ENCODE data around the gene OGN. TPM values are rescaled to one million over a fixed set of nuclear protein-coding genes. Genes with fewer than 3 reads are reported as not detected.
"Not testable (repeated sequence)": the region's sequence is repeated elsewhere in the genome, so short reads cannot be mapped to it uniquely, and the experiment has no call there.

Gene OGN, protein sequence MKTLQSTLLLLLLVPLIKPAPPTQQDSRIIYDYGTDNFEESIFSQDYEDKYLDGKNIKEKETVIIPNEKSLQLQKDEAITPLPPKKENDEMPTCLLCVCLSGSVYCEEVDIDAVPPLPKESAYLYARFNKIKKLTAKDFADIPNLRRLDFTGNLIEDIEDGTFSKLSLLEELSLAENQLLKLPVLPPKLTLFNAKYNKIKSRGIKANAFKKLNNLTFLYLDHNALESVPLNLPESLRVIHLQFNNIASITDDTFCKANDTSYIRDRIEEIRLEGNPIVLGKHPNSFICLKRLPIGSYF
- 10 to 100 TPM in 2 of 3 donors, under 1 TPM in 1; 0.98 to 31.8 (median 10.6) TPM for polyA plus RNA-seq

DNA sequence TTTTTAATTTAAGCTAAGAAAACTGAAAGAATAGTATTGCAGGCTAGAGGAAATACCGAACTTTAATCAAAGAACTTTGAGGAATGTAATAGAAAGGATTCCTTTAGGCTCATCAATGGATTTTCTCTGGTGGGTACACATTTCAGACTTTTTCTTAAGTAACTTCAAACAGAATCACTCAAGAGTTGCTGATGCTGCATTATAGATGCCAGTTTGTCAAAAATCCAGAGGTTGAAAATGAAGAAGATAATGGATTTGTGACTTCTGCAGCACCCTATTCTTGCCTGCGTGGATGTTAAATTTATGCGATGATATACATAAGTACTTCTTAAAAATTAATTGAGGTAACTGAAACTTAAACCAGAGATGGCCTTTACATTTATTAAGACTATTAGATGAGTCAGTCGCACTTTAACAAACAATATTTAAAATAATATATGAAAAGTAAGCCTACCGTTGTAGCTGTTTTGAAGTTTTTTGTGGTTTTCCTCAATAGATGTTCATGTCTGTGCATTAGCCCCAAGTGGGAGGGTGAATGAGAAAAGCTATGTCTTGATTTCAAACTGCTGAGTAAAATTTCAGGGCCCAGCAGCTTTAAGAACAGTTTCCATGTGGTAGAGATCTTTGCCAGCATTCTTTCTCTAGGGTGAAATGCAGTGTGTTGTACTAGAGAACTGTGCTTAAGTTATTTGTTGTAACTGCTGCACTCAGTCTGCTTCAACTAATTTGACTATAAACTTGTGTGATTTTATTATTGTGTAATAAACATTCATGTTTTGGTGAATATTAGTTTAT, at the start of gene OGN:
OGN (minus strand) TSS at position 537 of the 795 bp plus-strand sequence. CDS start 1,171 bp downstream, outside the sequence.
- WGBS, 3 donors, result 55 to 81% (median 57%) methylated on average over 5 of the region's 5 CpGs
- no peak within 1 kb of the TSS for H3K27ac ChIP-seq (ENCODE audit: low read depth, low read length)

DNA sequence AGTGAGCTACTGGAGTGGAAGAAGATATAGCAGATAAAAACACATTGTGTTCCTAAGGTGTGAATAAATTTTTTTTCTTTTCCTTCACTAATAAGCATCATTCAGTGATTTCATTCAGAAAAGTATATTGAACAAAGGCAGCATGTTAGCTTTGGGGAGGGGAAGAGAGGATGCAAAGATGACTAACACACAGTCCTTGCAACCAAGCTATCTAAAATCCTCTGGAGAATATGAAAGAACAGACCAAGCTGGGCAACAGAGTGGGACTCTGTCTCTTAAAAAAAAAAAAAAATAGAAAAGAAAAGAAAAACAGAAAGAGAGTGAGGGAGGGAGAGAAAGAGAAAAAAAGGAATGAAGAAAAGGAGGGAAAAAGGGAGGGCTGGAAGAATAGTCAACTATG, 42.2 kb upstream of the OGN start:
- no peak overlapping the region for H3K27ac ChIP-seq (ENCODE audit: low read depth, low read length)

DNA sequence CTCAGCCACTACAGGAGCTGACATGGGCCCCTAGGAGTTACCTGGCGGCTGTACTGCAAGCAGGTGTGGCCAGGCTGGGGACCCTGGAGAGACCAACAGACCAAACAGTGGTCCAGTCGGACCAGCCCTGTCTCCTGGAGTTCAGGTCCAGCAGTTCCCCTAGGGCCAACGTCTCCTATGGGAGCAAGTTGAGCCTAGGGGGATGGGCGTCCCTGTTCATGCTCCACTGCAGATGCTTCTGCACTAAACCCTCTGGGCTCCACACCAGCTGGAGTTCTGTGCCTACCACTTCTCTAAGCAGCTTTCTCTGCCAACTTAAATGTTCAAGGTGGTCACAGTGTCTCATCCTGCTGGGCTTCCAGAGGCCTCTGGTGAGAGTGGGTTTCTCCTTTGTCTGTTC, 40.5 kb upstream of the OGN start:
- WGBS, 3 donors, result 90 to 94% (median 92%) methylated on average over 4 of the region's 4 CpGs
- no peak overlapping the region for H3K27ac ChIP-seq (ENCODE audit: low read depth, low read length)

DNA sequence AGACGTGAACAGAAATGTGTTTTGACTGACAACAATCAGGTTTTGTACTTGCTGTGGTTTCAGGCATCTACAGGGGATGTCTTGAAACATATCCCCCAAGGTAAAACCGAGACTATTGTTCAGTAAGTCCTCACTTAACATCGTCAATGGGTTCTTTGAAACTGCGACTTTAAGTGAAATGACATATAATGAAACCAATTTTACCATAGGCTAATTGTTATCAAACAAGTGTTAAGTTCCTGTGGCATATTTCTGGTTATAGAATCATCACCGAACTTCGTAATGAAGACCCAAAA, 36.3 kb upstream of the OGN start:
- no peak overlapping the region for H3K27ac ChIP-seq (ENCODE audit: low read depth, low read length)
- WGBS, 3 donors, result 86 to 94% (median 88%) methylated on average over 6 of the region's 6 CpGs

DNA sequence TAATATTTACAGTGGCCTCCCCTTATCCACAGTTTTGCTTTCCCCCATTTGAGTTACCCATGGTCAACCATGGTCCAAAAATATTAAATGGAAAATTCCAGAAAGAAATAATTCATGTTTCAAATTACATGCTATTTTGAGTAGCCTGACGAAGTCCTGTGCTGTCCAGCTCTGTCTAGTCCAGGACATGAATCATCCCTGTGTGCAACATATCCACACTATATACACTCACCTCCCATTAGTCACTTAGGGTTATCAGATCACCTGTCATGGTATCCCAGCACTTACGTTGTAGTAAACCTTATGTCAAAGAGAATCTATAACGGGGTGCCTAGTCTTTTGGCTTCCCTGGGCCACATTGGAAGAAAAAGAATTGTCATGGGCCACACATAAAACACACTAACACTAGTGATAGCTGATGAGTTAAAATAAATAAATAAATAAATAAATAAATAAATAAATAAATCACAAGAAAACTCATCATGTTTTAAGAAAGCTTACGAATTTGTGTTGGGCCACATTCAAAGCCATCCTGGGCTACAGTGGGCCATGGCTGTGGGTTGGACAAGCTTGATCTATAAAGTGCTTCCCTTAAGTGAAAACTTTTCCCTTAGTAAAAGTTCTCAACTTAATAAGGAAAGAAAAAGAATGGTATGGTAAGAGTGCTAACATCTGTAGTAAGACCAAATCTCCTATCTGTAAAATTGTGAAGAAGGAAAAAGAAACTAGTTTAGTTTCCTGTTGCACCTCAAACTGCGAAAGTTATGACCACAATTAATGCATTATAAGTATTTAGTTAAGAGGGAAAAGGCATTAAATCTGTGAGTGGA, 35.8 kb upstream of the OGN start:
- H3K27ac ChIP-seq (ENCODE audit: low read depth, low read length), result no peak overlapping the region
- WGBS, 3 donors, result 85 to 89% (median 86%) methylated on average over 5 of the region's 5 CpGs

DNA sequence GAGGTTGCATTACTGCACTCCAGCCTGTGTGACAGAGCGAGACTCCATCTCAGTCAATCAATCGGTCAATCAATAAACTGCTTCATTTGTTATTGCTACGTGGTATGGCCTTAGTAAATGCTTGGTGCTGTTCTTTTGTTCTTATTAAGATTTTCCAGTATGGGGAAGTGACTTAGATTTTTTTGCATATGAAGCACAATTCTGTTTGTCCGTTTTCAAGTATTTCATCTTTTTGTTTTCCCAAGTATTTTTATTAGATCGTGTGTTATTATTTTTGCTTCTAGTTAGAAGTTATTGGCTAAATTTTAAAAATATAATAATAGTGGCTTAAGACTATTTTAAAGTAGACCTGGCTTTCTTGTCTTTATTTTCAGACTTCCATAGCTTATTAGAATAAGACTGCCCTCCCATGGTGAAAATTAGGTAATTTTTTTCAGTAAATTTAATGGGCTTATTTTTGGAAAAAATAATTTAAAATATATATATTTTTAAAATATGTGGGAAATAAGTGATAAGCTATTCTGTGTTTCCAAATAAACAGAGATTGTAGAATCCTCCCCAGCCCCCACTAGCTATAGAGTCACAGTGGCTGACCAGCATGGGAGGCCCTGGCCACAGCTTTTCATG, 34.6 kb upstream of the OGN start:
- H3K27ac ChIP-seq (ENCODE audit: low read depth, low read length), result no peak overlapping the region
- WGBS, 3 donors, result 68 to 82% (median 75%) methylated on average over 5 of the region's 5 CpGs

DNA sequence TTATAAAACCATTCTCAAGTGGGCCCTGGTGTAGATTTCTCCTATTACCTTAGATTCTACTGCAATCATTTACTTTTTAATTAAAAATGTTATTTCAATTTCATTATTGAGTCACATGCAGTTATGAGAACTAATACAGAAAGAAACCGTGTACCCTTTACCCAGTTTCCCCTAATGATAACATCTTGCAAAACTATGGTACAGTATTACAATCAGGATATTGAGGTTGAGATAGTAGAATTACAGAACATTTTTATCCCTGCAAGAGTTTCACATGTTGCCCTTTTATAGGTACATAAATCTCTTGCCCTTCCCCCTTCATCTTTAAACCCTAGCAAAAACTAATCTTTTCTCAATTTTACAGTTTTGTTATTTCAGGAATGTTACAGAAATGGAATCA, 30.9 kb upstream of the OGN start:
- WGBS, 3 donors, result 56 to 88% (median 64%) methylated on average over 1 of the region's 1 CpG
- H3K27ac ChIP-seq (ENCODE audit: low read depth, low read length), result no peak overlapping the region

DNA sequence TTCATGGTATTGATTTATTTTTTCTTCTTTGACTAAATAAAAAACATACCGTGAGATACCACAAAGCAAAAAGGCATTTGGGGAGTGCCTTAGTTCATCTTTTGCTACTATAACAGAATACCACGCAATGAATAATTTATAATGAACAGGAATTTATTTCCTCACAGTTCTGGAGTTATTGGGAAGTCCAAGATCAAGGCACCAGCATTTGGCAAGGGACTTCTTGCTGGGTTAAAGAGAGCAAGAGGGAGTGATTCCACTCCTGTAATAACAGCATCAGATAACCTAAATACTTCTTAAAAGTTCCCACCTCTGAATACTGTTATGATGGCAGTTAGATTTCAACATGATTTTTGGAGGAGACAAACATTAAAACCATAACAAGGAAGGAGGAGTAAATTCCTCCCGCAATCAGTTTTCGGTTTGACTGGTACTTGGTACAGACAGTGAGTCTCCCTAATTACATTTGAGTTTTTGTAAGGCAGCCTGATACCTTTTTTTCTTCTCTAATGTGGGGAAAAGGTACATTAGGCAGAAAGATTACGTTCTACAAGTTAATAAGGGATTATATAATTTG, 28.7 kb upstream of the OGN start:
- 72 to 89% (median 80%) methylated on average over 5 of the region's 5 CpGs for WGBS, 3 donors
- H3K27ac ChIP-seq (ENCODE audit: low read depth, low read length), result no peak overlapping the region

DNA sequence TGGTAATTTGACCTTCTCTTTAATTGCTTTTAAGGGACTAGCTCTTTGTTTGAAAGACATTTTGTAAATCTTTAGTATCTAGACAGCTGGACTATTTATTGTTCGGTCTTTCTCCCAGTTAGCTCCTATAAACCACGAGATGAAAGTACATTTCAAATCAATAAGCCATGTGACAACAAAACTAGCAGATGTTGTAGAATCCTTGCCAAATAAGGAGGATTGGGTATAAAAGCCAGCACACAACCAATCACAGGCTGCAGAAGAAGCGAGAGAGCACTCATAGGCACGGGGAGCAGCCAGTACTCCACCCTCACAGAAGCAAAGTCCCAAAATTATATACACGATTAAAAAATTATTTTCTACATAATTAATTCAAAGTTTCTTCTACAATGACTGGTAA, 28.0 kb upstream of the OGN start:
- H3K27ac ChIP-seq (ENCODE audit: low read depth, low read length), result no peak overlapping the region

DNA sequence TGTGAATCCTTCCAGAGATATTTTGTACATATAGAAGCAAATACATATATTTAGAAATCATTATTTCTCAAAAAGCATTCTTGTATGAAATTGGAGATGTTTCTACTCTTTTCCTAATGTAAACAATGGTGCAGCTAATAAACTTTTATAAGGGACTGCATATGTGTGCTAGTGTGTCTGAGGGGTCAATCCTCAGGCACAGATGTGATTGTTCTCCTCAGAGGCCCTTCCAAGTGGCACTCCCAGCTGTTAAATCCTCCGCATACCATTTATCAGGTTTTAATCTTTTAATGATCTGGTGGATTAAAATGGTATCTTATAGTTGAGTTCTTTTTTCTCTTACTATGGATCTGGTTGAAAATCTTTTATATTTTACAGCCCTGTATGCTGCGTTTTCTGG, 25.5 kb upstream of the OGN start:
- H3K27ac ChIP-seq (ENCODE audit: low read depth, low read length), result no peak overlapping the region
- WGBS, 3 donors, result 70 to 96% (median 72%) methylated on average over 2 of the region's 2 CpGs

More for the DNA sequence above, 28.0 kb upstream of the OGN start:
- WGBS, 3 donors, result 67 to 76% (median 68%) methylated on average over 5 of the region's 5 CpGs

DNA sequence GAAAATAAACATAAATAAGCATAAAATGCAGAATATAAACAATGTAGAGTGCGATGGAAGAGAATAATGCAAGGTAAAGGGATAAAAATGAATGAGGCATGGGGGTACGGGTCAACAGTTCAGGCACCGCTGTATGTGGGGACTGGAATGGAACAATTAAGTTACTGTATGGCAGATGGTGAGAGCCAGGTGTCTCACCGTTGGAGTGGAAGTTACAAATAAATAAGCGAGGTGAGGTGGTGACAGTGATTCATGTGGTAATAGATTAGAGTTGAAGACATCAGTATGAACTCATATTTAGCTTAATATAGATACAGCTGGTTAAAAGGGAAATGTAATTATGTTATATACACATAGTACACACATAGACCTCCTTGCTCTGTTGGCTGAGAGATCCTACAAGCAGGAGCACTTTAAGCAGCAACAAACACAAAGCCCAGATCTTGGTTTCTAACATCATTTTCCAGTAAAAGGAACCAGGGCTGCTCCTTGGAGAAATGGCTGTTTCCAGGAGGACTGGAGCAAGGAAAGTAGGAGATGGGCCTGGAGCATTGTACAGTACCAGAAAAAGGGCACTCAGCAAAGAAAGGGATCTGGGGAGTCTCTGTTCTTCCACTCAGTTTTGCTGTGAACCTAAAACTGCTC, 22.2 kb upstream of the OGN start:
- no peak overlapping the region for H3K27ac ChIP-seq (ENCODE audit: low read depth, low read length)
- WGBS, 3 donors, result 77 to 81% (median 79%) methylated on average over 5 of the region's 5 CpGs

DNA sequence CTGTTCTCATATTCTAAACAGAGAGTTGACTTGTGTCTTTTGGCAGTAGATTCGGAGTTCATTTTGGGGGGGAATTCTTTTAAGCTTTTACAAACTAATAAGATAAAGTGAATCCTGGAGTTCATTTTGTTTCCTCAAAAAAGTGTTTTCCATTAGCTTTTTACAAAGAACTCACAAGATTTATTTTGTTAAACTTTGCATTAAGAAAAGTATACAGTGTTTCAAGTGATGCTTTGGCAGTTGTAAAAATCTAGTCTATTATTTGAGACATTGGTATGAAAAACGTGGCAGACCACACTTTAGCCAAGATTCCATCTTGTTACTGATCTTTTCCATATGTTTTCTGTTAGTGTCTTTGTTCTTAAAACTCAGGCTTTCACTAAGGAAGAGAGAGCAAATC, 21.1 kb upstream of the OGN start:
- H3K27ac ChIP-seq (ENCODE audit: low read depth, low read length), result no peak overlapping the region
- WGBS, 3 donors, result 51 to 64% (median 53%) methylated on average over 2 of the region's 2 CpGs

DNA sequence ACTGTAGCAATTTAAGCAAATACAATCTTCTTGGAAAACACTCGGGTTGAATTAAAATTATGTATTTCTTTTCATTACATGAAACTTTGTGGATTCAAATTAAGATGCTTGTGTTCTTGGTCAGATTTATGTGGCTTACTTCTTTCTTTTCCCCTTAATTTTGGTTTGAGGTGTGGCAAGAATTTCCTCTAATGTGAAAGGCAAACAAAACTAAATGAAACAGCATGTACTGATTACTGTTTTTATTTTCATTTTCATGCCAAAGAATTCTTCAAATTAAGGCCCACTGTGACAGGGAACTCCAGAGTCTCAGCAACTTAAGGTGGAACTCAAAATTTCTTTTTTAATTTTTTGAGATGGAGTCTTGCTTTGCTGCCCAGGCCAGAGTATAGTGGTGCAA, 20.0 kb upstream of the OGN start, which contains the start of gene OMD:
OMD (minus strand) TSS at position 132 of the 400 bp plus-strand sequence. CDS start 6,913 bp downstream, outside the sequence.
- 34 to 68% (median 62%) methylated on average over 1 of the region's 1 CpG for WGBS, 3 donors
- no peak within 1 kb of the TSS for H3K27ac ChIP-seq (ENCODE audit: low read depth, low read length)

DNA sequence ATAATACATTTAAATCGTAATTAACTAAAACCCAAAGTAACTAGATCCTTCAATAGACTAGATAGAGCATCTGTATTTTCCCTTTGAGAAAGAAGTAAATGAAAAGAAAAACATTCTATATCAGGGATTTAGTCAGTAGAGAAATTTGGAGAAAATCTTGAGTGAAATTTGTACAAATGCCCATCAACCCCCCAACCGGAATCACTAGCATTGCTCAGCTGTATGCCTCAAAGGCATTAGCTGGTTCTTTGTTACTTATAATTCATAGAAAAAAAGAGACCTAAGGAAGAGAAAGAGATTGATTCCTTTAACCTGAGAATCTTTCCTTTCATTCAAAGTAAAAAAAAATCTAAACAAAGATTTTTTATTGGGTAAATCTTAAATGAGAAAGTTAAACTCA, 19.2 kb upstream of the OGN start:
- H3K27ac ChIP-seq (ENCODE audit: low read depth, low read length), result no peak overlapping the region
- WGBS, 3 donors, result 76 to 84% (median 80%) methylated on average over 2 of the region's 2 CpGs

DNA sequence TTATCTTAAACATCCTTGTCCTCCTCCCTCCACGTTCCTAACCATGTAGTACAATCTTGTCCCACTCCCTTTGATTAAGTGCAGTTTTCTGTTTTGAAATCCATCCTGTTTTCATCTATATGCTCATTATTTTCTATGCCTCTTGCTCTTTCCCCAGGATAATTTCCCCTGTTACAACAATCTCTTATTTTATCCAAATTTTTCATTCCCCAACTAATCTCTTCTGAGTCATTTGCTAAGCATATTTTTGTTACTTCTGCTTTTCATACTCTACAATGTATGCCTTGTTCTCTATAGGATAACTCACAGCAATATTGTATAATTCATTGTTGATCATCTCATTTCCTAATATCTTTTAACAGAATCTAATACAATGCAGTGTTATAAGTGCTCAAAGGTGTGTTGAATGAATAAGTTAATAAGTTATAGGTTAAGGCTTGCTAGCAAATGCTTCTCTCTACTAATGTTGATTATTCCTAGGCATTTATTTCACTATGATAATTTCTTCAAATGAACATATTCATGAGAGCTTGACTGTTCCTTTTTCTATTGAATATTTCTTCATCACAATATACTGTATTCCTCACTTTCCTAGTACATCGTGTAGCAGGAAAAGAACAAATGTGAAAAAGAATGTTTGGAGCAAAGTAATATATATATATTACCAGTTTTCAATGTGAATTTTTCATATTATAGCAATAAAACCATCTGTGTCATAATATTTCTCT, 18.4 kb upstream of the OGN start:
- no peak overlapping the region for H3K27ac ChIP-seq (ENCODE audit: low read depth, low read length)
- 71 to 81% (median 72%) methylated on average over 2 of the region's 2 CpGs for WGBS, 3 donors

DNA sequence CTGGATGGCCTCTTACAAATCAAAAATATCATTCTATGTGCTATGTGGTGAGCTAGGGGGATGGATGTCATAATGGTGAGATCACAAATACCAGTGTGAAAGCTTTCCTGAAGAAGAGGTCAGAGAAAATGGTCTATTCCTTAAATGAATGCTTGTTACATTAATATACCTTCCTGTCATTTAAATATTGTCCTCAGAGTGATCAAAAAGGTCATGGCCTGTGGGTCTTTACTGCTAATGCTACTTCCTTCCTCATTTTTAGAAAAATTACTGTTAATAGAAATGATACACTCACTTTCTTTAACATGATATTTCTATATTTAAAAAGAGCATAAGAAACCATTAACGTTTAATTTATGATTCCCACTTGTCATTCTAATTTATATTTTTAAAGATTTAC, 10.2 kb upstream of the OGN start:
- H3K27ac ChIP-seq (ENCODE audit: low read depth, low read length), result no peak overlapping the region
- 34 to 55% (median 38%) methylated on average over 1 of the region's 1 CpG for WGBS, 3 donors

DNA sequence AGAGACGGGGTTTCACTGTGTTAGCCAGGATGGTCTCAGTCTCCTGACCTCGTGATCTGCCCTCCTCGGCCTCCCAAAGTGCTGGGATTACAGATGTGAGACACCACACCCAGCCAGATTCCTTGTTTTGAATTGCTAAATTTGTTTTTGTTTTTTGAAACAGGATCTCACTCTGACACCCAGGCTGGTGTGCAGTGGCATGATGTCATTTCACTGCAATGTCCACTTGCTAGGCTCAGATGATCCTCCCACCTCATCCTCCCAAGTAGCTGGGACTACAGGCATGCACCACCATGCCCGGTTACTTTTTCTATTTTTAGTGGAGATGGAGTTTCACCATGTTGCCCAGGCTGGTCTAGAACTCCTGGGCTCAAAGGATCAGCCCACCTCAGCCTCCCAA, 6.8 kb upstream of the OGN start:
- WGBS, 3 donors, result 74 to 96% (median 75%) methylated on average over 4 of the region's 4 CpGs
- H3K27ac ChIP-seq (ENCODE audit: low read depth, low read length), result not testable (repeated sequence)

Measured in adipose tissue (tissue), 3 donors.